Type B pancreatic cell (in vitro differentiated cells): Measurements from ENCODE around the gene ST8SIA6. TPM values are rescaled to one million over a fixed set of nuclear protein-coding genes. Genes with fewer than 3 reads are reported as not detected.

Experiments
- DNase-seq: peaks from one replicate; pipeline ENCODE4 v3.0.0; 2021; ENCODE audit warnings: mixed read lengths; ENCODE audit not compliant: unreplicated experiment; ENCODE audit errors: extremely low spot score
- H3K27ac Mint-ChIP-seq: 2 replicates; pipeline ENCODE4 v1.8.0; 2021; ENCODE audit warnings: mild to moderate bottlenecking, mixed read lengths
- H3K27me3 Mint-ChIP-seq: 2 replicates; pipeline ENCODE4 v1.8.0; 2021; ENCODE audit warnings: mixed read lengths
- H3K36me3 Mint-ChIP-seq: 2 replicates; pipeline ENCODE4 v1.8.0; 2021; ENCODE audit warnings: mixed read lengths
- H3K4me1 Mint-ChIP-seq: one replicate; pipeline ENCODE4 v1.8.0; 2021; ENCODE audit warnings: mixed read lengths; ENCODE audit not compliant: unreplicated experiment
- H3K4me3 Mint-ChIP-seq: 2 replicates; pipeline ENCODE4 v1.8.0; 2021; ENCODE audit warnings: mild to moderate bottlenecking, mixed read lengths
- H3K9me3 Mint-ChIP-seq: 2 replicates; pipeline ENCODE4 v1.8.0; 2021; ENCODE audit warnings: mixed read lengths
- CTCF ChIP-seq: fragments of 200-600 bp; sonication (generic); conservative IDR thresholded peaks from 2 replicates; pipeline ENCODE4 v1.5.0; 2021; ENCODE audit warnings: antibody characterized with exemption, mild to moderate bottlenecking
- total RNA-seq: library from RNA; stranded (reverse); gene quantifications from 2 replicates; pipeline ENCODE4 v1.2.1, GENCODE V29; 2021; ENCODE audit warnings: low replicate concordance

Gene ST8SIA6
- total RNA-seq, 1 donor from 2014 or later = 1.8 TPM

- no peak overlapping the region for H3K27ac Mint-ChIP-seq
- no peak for TF ChIP-seq CTCF
- peaks cover 4% of the 10 kb centered on the region for H3K4me1 Mint-ChIP-seq
- H3K36me3 Mint-ChIP-seq = no peaks in the 10 kb centered on the region
- peaks cover 55% of the 10 kb centered on the region for H3K27me3 Mint-ChIP-seq
- peak overlapping the region; percentile 9 for H3K4me3 Mint-ChIP-seq
- H3K9me3 Mint-ChIP-seq = no peaks in the 10 kb centered on the region
- no peak for DNase-seq
Measured at GRCh38 chr10:17456032-17456548, 1.7 kb upstream of the ST8SIA6 start.

GRCh38 chr10:17455015-17455520 lies 673 bp upstream of the ST8SIA6 start:
- Mint-ChIP-seq H3K4me3 (peak overlapping the region; percentile 89), H3K9me3 (peaks cover 2% of the 10 kb centered on the region), H3K4me1 (peaks cover 4% of the 10 kb centered on the region), H3K27ac (peak overlapping the region; percentile 51), H3K27me3 (peaks cover 65% of the 10 kb centered on the region), H3K36me3 (peaks cover 1% of the 10 kb centered on the region)
- TF ChIP-seq CTCF = no peak
- no peak for DNase-seq

- peaks cover 9% of the 10 kb centered on the region for H3K36me3 Mint-ChIP-seq
- TF ChIP-seq CTCF = no peak
- peaks cover 73% of the 10 kb centered on the region for H3K27me3 Mint-ChIP-seq
- peak; percentile 75 for DNase-seq
- H3K27ac Mint-ChIP-seq = no peak overlapping the region
- H3K4me3 Mint-ChIP-seq = peak overlapping the region; percentile 83
- peaks cover 4% of the 10 kb centered on the region for H3K4me1 Mint-ChIP-seq
- H3K9me3 Mint-ChIP-seq = peaks cover 10% of the 10 kb centered on the region
Measured at GRCh38 chr10:17453373-17454091, 863 bp downstream of the ST8SIA6 start.

GRCh38 chr10:17453035-17453372 lies 1.4 kb downstream of the ST8SIA6 start:
- Mint-ChIP-seq H3K27me3 (peaks cover 73% of the 10 kb centered on the region), H3K4me3 (peak overlapping the region; percentile 83), H3K36me3 (peaks cover 9% of the 10 kb centered on the region), H3K4me1 (peaks cover 4% of the 10 kb centered on the region), H3K9me3 (peaks cover 10% of the 10 kb centered on the region), H3K27ac (no peak overlapping the region)
- no peak for DNase-seq
- no peak for TF ChIP-seq CTCF

GRCh38 chr10:17452060-17452841 lies 2.1 kb downstream of the ST8SIA6 start:
- no peak for TF ChIP-seq CTCF
- peak overlapping the region; percentile 79 for H3K4me3 Mint-ChIP-seq
- H3K36me3 Mint-ChIP-seq = peaks cover 9% of the 10 kb centered on the region
- H3K9me3 Mint-ChIP-seq = peaks cover 10% of the 10 kb centered on the region
- no peak for DNase-seq
- H3K27me3 Mint-ChIP-seq = peaks cover 71% of the 10 kb centered on the region
- no peak overlapping the region for H3K27ac Mint-ChIP-seq
- peaks cover 4% of the 10 kb centered on the region for H3K4me1 Mint-ChIP-seq
